ENCODE measurements around the gene TTF2. TPM values are rescaled to one million over a fixed set of nuclear protein-coding genes. Genes with fewer than 3 reads are reported as not detected.
"Not testable (repeated sequence)": the region's sequence is repeated elsewhere in the genome, so short reads cannot be mapped to it uniquely, and the experiment has no call there.

The TTF2 gene
- total RNA-seq, 1 experiment from 2014 or later: 38.6 TPM

DNA sequence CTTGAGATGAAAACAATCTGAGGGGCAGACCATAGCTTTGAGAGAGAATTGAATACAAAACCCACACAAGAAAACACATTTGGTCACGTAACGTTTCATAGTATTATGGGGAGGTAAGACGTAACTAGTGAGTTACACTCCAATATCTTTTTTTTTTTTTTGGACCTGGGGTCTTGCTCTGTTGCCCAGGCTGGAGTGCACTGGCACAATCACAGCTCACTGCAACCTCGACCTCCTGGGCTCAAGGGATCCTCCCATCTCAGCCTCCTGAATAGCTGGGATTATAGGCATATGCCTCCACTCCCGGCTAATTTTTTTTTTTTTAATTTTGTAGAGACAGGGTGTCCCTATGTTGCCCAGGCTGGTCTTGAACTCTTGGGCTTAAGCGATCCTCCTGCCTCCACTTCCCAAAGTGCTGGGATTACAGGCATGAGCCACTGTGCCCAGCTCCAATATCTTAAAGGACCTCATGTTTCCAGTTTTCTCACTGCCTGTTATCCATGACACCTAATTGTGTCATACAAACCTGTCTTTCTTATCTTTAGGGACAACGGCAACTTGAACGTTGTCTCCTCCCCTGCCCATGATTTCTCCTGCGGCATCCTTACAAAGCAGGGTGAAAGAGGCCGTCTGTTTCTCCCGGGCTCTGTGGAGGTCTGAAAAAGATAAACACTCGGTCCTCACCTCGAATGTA, 56.1 kb downstream of the TTF2 start:
- CTCF ChIA-PET: interaction anchor here (0.5 to 2.9 kb wide), 8 partner anchors 8 to 899 kb away, joined by 3 to 14 read pairs (median 3); partner anchors contain the start of gene TTF2

DNA sequence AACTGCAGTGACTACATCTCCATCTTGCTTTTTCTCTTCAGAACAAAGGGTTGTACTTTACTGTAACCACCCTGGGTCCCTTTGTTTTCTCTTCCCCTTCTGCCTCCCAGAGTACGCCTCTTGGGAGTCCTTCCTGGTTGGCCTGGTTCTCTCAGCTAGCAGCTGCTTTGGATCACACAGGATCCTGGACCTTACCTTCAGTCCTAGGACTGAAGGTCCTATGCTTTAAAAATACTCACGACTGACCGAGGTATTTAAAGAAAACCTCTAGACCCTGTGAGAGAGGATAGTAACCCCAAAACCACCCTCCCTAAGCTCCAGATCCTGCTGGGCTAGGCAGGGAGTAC, 56.6 kb downstream of the TTF2 start:
- TF ChIP-seq, protein P1, sequence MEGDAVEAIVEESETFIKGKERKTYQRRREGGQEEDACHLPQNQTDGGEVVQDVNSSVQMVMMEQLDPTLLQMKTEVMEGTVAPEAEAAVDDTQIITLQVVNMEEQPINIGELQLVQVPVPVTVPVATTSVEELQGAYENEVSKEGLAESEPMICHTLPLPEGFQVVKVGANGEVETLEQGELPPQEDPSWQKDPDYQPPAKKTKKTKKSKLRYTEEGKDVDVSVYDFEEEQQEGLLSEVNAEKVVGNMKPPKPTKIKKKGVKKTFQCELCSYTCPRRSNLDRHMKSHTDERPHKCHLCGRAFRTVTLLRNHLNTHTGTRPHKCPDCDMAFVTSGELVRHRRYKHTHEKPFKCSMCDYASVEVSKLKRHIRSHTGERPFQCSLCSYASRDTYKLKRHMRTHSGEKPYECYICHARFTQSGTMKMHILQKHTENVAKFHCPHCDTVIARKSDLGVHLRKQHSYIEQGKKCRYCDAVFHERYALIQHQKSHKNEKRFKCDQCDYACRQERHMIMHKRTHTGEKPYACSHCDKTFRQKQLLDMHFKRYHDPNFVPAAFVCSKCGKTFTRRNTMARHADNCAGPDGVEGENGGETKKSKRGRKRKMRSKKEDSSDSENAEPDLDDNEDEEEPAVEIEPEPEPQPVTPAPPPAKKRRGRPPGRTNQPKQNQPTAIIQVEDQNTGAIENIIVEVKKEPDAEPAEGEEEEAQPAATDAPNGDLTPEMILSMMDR (IDR thresholded peaks at IDR 0.05; ENCODE audit: unreplicated experiment): no peak
- Mint-ChIP-seq H3K9me3 (ENCODE audit: unreplicated experiment) (no peaks in the 10 kb centered on the region), H3K36me3 (ENCODE audit: insufficient read depth, unreplicated experiment) (no peaks in the 10 kb centered on the region), H3K4me3 (ENCODE audit: unreplicated experiment) (no peak overlapping the region), H3K27ac (ENCODE audit: low read depth, unreplicated experiment) (no peak overlapping the region), H3K27me3 (ENCODE audit: insufficient read depth, unreplicated experiment) (no peaks in the 10 kb centered on the region), H3K4me1 (ENCODE audit: insufficient read depth, unreplicated experiment) (no peaks in the 10 kb centered on the region)
- no TSS peak for BruUV-seq (replicated peaks)
- ChIA-PET CTCF (interaction anchor here (0.5 to 1.1 kb wide), 7 partner anchors 8 to 899 kb away, joined by 3 to 4 read pairs (median 3); partner anchors contain the start of gene TTF2), POLR2A (no interaction called here)
- intact Hi-C loops (cut with micrococcal nuclease): no loop called here
- DNase-seq (ENCODE audit: unreplicated experiment): no peak

More for the DNA sequence above, 56.1 kb downstream of the TTF2 start:
- H3K9me3 Mint-ChIP-seq (ENCODE audit: unreplicated experiment): no peaks in the 10 kb centered on the region
- POLR2A ChIA-PET: interaction anchor here (1.4 kb wide), 1 partner anchor 23 kb away, joined by 4 read pairs; no protein-coding TSS in a partner anchor
- intact Hi-C loops (cut with micrococcal nuclease): no loop called here
- TF ChIP-seq, protein P1 (IDR thresholded peaks at IDR 0.05; ENCODE audit: unreplicated experiment): no peak
- H3K4me3 Mint-ChIP-seq (ENCODE audit: unreplicated experiment): no peak overlapping the region
- no peaks in the 10 kb centered on the region for H3K27me3 Mint-ChIP-seq (ENCODE audit: insufficient read depth, unreplicated experiment)
- H3K4me1 Mint-ChIP-seq (ENCODE audit: insufficient read depth, unreplicated experiment): no peaks in the 10 kb centered on the region
- BruUV-seq (replicated peaks): no TSS peak
- no peaks in the 10 kb centered on the region for H3K36me3 Mint-ChIP-seq (ENCODE audit: insufficient read depth, unreplicated experiment)
- no peak for DNase-seq (ENCODE audit: unreplicated experiment)
- no peak overlapping the region for H3K27ac Mint-ChIP-seq (ENCODE audit: low read depth, unreplicated experiment)

DNA sequence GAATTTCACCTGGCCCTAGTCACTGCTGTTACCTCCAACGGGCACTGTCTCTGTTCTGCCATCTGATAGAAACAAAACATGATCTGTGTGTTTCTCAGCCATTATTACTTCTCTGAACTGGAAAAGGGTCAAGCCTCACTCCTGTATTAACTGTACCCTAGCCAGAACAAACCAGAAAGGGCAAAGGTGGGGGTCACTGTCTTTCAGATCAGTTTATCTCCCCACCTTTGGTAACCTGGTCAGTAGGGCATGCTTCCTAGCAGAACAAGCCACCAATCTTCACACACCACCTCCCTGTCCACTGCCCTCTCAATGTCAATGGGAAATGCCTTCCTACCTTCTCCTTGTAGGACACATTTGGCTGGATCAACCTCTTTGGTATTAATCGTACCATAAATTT, 57.6 kb downstream of the TTF2 start:
- no peaks in the 10 kb centered on the region for H3K36me3 Mint-ChIP-seq (ENCODE audit: insufficient read depth, unreplicated experiment)
- H3K9me3 Mint-ChIP-seq (ENCODE audit: unreplicated experiment): no peaks in the 10 kb centered on the region
- BruUV-seq (replicated peaks): no TSS peak
- H3K27me3 Mint-ChIP-seq (ENCODE audit: insufficient read depth, unreplicated experiment): no peaks in the 10 kb centered on the region
- no peaks in the 10 kb centered on the region for H3K4me1 Mint-ChIP-seq (ENCODE audit: insufficient read depth, unreplicated experiment)
- CTCF ChIA-PET: interaction anchor here (1.0 to 1.9 kb wide), 3 partner anchors 9 to 11 kb away, joined by 3 to 10 read pairs (median 4); no protein-coding TSS in a partner anchor
- POLR2A ChIA-PET: no interaction called here
- no peak for DNase-seq (ENCODE audit: unreplicated experiment)
- TF ChIP-seq, protein P1 (IDR thresholded peaks at IDR 0.05; ENCODE audit: unreplicated experiment): no peak
- no peak overlapping the region for H3K27ac Mint-ChIP-seq (ENCODE audit: low read depth, unreplicated experiment)
- H3K4me3 Mint-ChIP-seq (ENCODE audit: unreplicated experiment): no peak overlapping the region
- intact Hi-C loops (cut with micrococcal nuclease): no loop called here

- no peaks in the 10 kb centered on the region for H3K36me3 Mint-ChIP-seq (ENCODE audit: insufficient read depth, unreplicated experiment)
- no peaks in the 10 kb centered on the region for H3K27me3 Mint-ChIP-seq (ENCODE audit: insufficient read depth, unreplicated experiment)
- BruUV-seq (replicated peaks): no TSS peak
These were observed 58.0 kb downstream of the TTF2 start for GRCh38 chr1:117118137-117118536.

GRCh38 chr1:117119144-117119543, 59.0 kb downstream of the TTF2 start:
- intact Hi-C loops (cut with micrococcal nuclease); H3K4me3 Mint-ChIP-seq (ENCODE audit: unreplicated experiment); H3K27me3 Mint-ChIP-seq (ENCODE audit: insufficient read depth, unreplicated experiment); BruUV-seq (replicated peaks); H3K36me3 Mint-ChIP-seq (ENCODE audit: insufficient read depth, unreplicated experiment); H3K4me1 Mint-ChIP-seq (ENCODE audit: insufficient read depth, unreplicated experiment); H3K9me3 Mint-ChIP-seq (ENCODE audit: unreplicated experiment); H3K27ac Mint-ChIP-seq (ENCODE audit: low read depth, unreplicated experiment); DNase-seq (ENCODE audit: unreplicated experiment): not testable (repeated sequence)
- ChIA-PET CTCF (interaction anchor here (0.9 to 1.9 kb wide), 3 partner anchors 9 to 635 kb away, joined by 3 to 10 read pairs (median 7); no protein-coding TSS in a partner anchor), POLR2A (interaction anchor here (1.4 to 1.5 kb wide), 2 partner anchors 23 to 26 kb away, joined by 4 read pairs; no protein-coding TSS in a partner anchor)

More at GRCh38 chr1:117118137-117118536, 58.0 kb downstream of the TTF2 start:
- no peaks in the 10 kb centered on the region for H3K4me1 Mint-ChIP-seq (ENCODE audit: insufficient read depth, unreplicated experiment)
- TF ChIP-seq, protein P1 (IDR thresholded peaks at IDR 0.05; ENCODE audit: unreplicated experiment): no peak
- ChIA-PET POLR2A (interaction anchor here (0.8 to 1.4 kb wide), 2 partner anchors 22 to 25 kb away, joined by 4 read pairs; no protein-coding TSS in a partner anchor), CTCF (interaction anchor here (1.9 kb wide), 1 partner anchor 10 kb away, joined by 10 read pairs; no protein-coding TSS in a partner anchor)
- DNase-seq (ENCODE audit: unreplicated experiment): no peak
- H3K27ac Mint-ChIP-seq (ENCODE audit: low read depth, unreplicated experiment): no peak overlapping the region
- intact Hi-C loops (cut with micrococcal nuclease): no loop called here
- no peak overlapping the region for H3K4me3 Mint-ChIP-seq (ENCODE audit: unreplicated experiment)
- H3K9me3 Mint-ChIP-seq (ENCODE audit: unreplicated experiment): no peaks in the 10 kb centered on the region

All from MCF 10A (cell line).